MG63 (cell line): ENCODE measurements around the gene RAMAC. TPM values are rescaled to one million over a fixed set of nuclear protein-coding genes. Genes with fewer than 3 reads are reported as not detected.
A peak's percentile ranks its signal among the peaks of the same experiment; 100 is the strongest.
"Not testable (repeated sequence)": the region's sequence is repeated elsewhere in the genome, so short reads cannot be mapped to it uniquely, and the experiment has no call there.

Experiments used
- DNase-seq: peaks from one replicate; pipeline ENCODE4 v3.0.0-alpha.2; 2020
- H3K27me3 ChIP-seq: fragments of 250-450 bp; sonication (Bioruptor Pico); 2 replicates; pipeline ENCODE4 v1.5.1; 2020; ENCODE audit warnings: mild to moderate bottlenecking, moderate library complexity
- H3K36me3 ChIP-seq: fragments of 250-450 bp; sonication (Bioruptor Pico); 2 replicates; pipeline ENCODE4 v1.5.1; 2020; ENCODE audit warnings: mild to moderate bottlenecking, moderate library complexity
- H3K4me3 ChIP-seq: fragments of 250-450 bp; sonication (Bioruptor Pico); 2 replicates; pipeline ENCODE4 v1.5.1; 2020; ENCODE audit warnings: mild to moderate bottlenecking, moderate library complexity
- H3K9me3 ChIP-seq: fragments of 250-450 bp; sonication (Bioruptor Pico); 2 replicates; pipeline ENCODE4 v1.5.1; 2020; ENCODE audit warnings: mild to moderate bottlenecking, moderate library complexity
- total RNA-seq: library from RNA; depleted of rRNA; stranded (reverse); fragments of >200 nt; shearing (Covaris generic); gene quantifications from 2 replicates; pipeline ENCODE4 v1.2.3, GENCODE V29; 2014; ENCODE audit warnings: low replicate concordance

RAMAC gene
- total RNA-seq, 1 experiment from 2014 or later: 25.1 TPM

GRCh38 chr15:82995076-82995475 is 9.1 kb downstream of the RAMAC start:
- no peak for DNase-seq
- H3K27me3 ChIP-seq: no peaks in the 10 kb centered on the region
- H3K9me3 ChIP-seq: no peaks in the 10 kb centered on the region
- H3K4me3 ChIP-seq: no peak overlapping the region
- peaks cover 13% of the 10 kb centered on the region for H3K36me3 ChIP-seq

- Histone ChIP-seq H3K9me3 (no peaks in the 10 kb centered on the region), H3K27me3 (no peaks in the 10 kb centered on the region), H3K36me3 (peaks cover 7% of the 10 kb centered on the region), H3K4me3 (no peak overlapping the region)
- no peak for DNase-seq
Measured at GRCh38 chr15:82995938-82996337, 9.9 kb downstream of the RAMAC start.

DNA sequence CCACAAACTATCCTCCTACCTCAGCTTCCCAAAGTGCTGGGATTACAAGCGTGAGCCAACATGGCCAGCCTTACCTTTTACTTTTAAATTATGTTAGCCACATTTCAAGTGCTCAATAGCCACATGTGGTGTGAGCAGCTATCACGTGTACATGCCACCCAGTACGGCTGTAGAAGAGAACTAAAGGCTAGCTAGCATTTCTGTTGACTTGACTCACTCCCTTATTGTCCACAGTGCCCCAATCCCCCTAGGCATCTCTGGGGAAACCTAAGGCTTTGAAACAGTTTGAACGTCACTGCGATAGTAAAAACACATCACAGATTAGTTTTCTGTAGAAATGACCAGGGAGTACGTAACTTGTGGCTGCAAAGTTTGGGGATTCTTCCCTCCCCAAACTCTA is 13.4 kb downstream of the RAMAC start:
- DNase-seq: no peak
- Histone ChIP-seq H3K9me3 (no peaks in the 10 kb centered on the region), H3K36me3 (no peaks in the 10 kb centered on the region), H3K4me3 (no peak overlapping the region), H3K27me3 (no peaks in the 10 kb centered on the region)

DNA sequence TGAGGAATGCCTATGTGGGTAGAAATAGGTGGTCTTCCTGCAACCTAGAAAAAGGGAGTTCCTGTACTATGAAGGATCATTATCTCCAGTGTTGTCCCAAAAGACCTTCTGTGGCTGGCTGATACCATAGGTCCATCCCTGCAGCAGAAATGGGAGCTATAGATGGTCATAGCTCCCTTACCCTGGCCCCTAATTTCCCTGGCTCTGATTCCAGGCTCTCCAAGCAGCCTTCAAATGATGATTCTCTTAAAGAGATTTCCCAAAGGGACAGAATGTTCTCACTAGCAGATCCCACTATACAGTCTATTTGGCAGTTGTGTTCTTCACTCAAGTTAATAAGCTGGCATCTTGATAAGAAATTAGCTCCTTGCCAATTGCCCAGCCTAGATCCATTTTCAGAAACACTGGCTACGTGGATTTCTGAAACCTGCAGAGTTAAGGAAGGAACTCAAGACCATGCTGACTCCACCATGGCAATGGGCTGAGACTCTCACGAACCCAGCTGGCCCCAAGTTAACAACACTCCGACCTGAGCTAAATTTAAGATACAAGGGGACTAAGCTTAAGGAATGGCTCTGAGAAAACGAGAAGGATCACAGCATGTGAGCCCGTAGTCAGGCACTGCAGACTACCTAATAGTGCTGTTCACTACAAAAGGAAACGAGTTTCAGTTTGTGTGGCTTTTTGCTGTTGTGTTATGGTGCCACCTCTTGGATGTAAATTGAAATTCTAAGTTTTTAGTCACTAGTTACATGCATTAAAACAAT is 14.1 kb downstream of the RAMAC start:
- Histone ChIP-seq H3K27me3 (no peaks in the 10 kb centered on the region), H3K4me3 (peak overlapping the region; percentile 30), H3K9me3 (no peaks in the 10 kb centered on the region), H3K36me3 (peaks cover 3% of the 10 kb centered on the region)
- DNase-seq: peak; percentile 7

DNA sequence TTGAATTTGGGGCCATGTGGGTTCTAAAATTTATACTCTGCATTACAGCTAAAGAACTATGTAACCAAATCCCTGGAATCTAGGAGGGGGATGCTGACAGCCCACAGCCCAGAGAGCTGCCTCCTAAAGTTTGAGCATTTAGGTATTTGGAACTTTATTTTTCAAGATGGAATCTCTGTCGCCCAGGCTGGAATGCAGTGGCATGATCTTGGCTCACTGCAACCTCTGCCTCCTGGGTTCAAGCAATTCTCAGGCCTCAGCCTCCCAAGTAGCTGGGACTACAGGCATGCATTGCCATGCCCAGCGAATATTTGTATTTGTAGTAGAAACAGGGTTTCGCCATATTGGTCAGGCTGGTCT is 14.6 kb downstream of the RAMAC start:
- not testable (repeated sequence) for H3K4me3 ChIP-seq, H3K9me3 ChIP-seq, H3K36me3 ChIP-seq, DNase-seq, H3K27me3 ChIP-seq

GRCh38 chr15:83010709-83011270 is 24.8 kb downstream of the RAMAC start:
- Histone ChIP-seq H3K36me3 (peaks cover 41% of the 10 kb centered on the region), H3K27me3 (no peaks in the 10 kb centered on the region), H3K4me3 (peak overlapping the region; percentile 80), H3K9me3 (no peaks in the 10 kb centered on the region)
- peak; percentile 71 for DNase-seq

- peak; percentile 92 for DNase-seq
- Histone ChIP-seq H3K27me3 (no peaks in the 10 kb centered on the region), H3K36me3 (peaks cover 46% of the 10 kb centered on the region), H3K9me3 (no peaks in the 10 kb centered on the region), H3K4me3 (peak within 1 kb of the TSS; percentile 80)
Measured at GRCh38 chr15:83011271-83012075, 25.5 kb downstream of the RAMAC start, which contains the start of gene C15orf40. Gene C15orf40, minus strand, starts transcription at chr15:83011639. Its CDS starts 32 bp downstream, at chr15:83011607.

DNA sequence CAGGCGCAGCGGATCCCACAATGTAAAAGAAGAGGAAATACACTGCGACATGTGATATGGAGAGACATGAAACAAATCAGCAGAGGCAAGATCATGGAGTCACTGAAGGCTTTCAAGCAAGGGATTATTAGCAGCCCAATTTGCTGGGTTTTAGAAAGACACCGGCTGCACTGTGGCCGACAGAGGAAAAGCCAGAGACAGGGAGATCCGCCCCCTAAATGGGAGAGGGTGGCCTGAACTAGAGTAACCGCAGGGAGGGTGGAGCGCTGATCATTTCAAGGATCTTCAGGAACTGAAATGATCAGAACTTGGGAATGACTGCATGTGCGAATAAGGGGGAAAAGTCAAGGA is 26.0 kb downstream of the RAMAC start:
- Histone ChIP-seq H3K27me3 (no peaks in the 10 kb centered on the region), H3K4me3 (peak overlapping the region; percentile 80), H3K36me3 (peaks cover 48% of the 10 kb centered on the region), H3K9me3 (no peaks in the 10 kb centered on the region)
- DNase-seq: peak; percentile 60

DNA sequence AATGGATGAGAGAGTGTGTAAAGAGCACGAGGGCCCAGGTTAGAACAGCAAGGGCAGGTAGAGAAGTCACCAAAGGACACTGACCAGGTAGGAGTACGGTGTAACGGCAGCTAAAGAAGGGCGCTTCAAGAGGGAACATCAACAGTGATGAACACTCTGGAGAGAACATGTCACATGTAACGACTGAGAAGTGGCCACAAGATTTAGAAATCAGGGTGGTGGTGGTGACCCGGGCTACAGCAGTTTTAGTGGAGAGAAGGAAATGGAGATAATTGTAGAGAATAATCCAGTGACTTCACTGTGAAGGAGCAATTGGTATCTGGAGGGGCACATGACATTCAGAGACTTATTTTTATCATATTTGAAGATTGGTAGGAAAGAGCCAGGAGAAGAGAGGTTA is 26.6 kb downstream of the RAMAC start:
- Histone ChIP-seq H3K36me3 (peaks cover 48% of the 10 kb centered on the region), H3K9me3 (no peaks in the 10 kb centered on the region), H3K4me3 (no peak overlapping the region), H3K27me3 (no peaks in the 10 kb centered on the region)
- DNase-seq: no peak

DNA sequence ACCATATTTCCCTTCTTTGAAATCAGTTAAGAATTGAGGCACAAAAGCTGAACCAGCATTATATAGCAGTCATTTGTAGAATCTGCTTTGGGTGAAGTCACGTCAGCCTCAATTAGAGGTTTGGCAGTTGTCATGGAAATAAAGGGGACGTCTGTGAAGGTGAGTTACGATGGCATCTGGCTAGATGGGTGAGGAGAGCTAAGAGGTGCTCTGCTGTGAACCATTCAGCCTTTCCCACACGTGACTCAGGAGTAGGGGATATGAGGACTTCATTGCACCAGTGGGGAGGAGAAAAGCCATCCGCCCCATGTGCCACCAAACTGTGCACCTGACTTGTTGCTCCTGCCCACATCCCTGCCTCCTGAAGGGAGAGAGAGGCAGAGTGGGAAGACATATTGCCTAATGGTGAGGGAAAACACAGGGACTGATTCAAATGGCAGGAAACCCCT is 28.2 kb downstream of the RAMAC start:
- DNase-seq: no peak
- H3K4me3 ChIP-seq: no peak overlapping the region
- H3K36me3 ChIP-seq: peaks cover 47% of the 10 kb centered on the region
- H3K9me3 ChIP-seq: no peaks in the 10 kb centered on the region
- H3K27me3 ChIP-seq: no peaks in the 10 kb centered on the region

DNA sequence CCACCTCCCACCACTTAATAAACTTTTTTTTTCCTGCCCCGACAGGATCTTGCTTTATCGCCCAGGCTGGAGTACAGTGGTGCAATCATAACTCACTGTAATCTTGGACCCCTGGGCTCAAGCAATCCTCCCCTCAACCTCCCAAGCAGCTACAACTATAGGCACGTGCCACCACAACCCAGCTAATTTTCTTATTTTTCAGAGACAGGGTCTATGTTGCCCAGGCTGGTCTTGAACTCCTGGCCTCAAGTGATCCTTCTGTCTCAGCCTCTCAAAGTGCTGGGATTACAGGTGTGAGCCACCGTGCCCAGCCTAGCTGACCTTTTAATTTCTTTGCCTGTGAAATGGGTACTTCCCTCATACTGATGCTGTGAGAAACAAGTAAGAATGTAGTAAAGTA is 29.4 kb downstream of the RAMAC start:
- Histone ChIP-seq H3K4me3 (no peak overlapping the region), H3K27me3 (no peaks in the 10 kb centered on the region), H3K9me3 (no peaks in the 10 kb centered on the region), H3K36me3 (peaks cover 39% of the 10 kb centered on the region)
- DNase-seq: no peak

DNA sequence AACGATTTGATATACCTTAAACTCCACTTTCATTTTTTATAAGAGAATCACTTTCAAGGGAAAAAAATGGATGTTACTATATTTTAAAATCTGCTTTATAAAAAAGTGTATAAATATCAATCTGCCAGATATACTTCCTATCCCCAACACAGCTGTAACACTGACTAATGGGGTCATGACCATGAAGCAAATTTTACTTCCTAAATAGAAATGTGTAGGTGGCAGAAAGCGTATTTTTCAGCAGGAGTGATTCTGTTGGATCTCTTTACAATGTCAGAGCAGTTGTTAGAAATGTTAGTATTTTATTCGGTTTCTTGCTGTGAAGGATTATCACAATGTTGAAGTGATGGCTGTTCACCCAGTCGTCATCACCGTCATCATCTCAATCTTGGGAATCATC is 30.9 kb downstream of the RAMAC start:
- Histone ChIP-seq H3K4me3 (no peak overlapping the region), H3K9me3 (no peaks in the 10 kb centered on the region), H3K36me3 (peaks cover 43% of the 10 kb centered on the region), H3K27me3 (no peaks in the 10 kb centered on the region)
- no peak for DNase-seq

GRCh38 chr15:83018436-83018835 is 32.4 kb downstream of the RAMAC start:
- no peak for DNase-seq
- Histone ChIP-seq H3K27me3 (no peaks in the 10 kb centered on the region), H3K9me3 (no peaks in the 10 kb centered on the region), H3K36me3 (peaks cover 43% of the 10 kb centered on the region), H3K4me3 (no peak overlapping the region)

GRCh38 chr15:83030021-83030420 is 44.0 kb downstream of the RAMAC start:
- Histone ChIP-seq H3K27me3 (no peaks in the 10 kb centered on the region), H3K4me3 (no peak overlapping the region), H3K36me3 (peaks cover 49% of the 10 kb centered on the region), H3K9me3 (no peaks in the 10 kb centered on the region)
- no peak for DNase-seq

DNA sequence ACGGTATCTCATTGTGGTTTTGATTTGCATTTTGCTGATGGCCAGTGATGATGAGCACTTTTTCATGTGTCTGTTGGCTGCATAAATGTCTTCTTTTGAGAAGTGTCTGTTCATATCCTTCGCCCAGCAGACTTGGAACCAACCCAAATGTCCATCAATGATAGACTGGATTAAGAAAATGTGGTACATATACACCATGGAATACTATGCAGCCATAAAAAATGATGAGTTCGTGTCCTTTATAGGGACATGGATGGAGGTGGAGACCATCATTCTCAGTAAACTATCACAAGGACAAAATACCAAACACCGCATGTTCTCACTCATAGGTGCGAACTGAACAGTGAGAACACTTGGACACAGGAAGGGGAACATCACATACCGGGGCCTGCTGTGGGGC is 45.2 kb downstream of the RAMAC start:
- peaks cover 46% of the 10 kb centered on the region for H3K36me3 ChIP-seq
- H3K4me3 ChIP-seq, H3K9me3 ChIP-seq, H3K27me3 ChIP-seq, DNase-seq: not testable (repeated sequence)

GRCh38 chr15:83036253-83036652 is 50.2 kb downstream of the RAMAC start:
- peaks cover 48% of the 10 kb centered on the region for H3K36me3 ChIP-seq
- DNase-seq: no peak
- H3K9me3 ChIP-seq: no peaks in the 10 kb centered on the region
- H3K4me3 ChIP-seq: no peak overlapping the region
- no peaks in the 10 kb centered on the region for H3K27me3 ChIP-seq

DNA sequence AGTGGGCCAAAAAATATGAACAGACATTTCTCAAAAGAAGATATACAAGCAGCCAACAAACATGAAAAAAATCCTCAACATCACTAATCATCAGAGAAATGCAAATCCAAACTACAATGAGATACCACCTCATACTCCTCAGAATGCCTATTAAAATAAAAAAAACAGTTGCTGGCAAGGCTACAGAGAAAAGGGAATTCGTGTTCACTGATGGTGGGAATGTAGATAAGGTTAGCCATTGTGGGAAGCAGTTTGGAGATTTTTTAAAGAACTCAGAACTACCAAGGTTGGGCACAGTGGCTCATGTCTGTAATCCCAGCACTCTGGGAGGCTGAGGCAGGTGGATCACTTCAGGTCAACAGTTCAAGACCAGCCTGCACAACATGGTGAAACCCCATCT is 53.2 kb downstream of the RAMAC start:
- no peak for DNase-seq
- no peak overlapping the region for H3K4me3 ChIP-seq
- peaks cover 63% of the 10 kb centered on the region for H3K36me3 ChIP-seq
- H3K9me3 ChIP-seq: no peaks in the 10 kb centered on the region
- no peaks in the 10 kb centered on the region for H3K27me3 ChIP-seq
